GM23248 (cell line): Measurements from ENCODE around the gene PCBP3.
"Not testable (repeated sequence)": the region's sequence is repeated elsewhere in the genome, so short reads cannot be mapped to it uniquely, and the experiment has no call there.

Experiments used
- EZH2 ChIP-seq: fragments of 200-600 bp; sonication (generic); IDR thresholded peaks from 2 replicates; pipeline ENCODE4 v1.6.1; 2018; ENCODE audit warnings: antibody characterized with exemption, mild to moderate bottlenecking; ENCODE audit not compliant: insufficient read depth, poor library complexity, severe bottlenecking
- EZH2phosphoT487 ChIP-seq: fragments of 200-600 bp; sonication (generic); IDR thresholded peaks from 2 replicates; pipeline ENCODE4 v1.6.1; 2018; ENCODE audit warnings: antibody characterized with exemption, moderate library complexity, mild to moderate bottlenecking, low read depth; ENCODE audit not compliant: insufficient read depth

DNA sequence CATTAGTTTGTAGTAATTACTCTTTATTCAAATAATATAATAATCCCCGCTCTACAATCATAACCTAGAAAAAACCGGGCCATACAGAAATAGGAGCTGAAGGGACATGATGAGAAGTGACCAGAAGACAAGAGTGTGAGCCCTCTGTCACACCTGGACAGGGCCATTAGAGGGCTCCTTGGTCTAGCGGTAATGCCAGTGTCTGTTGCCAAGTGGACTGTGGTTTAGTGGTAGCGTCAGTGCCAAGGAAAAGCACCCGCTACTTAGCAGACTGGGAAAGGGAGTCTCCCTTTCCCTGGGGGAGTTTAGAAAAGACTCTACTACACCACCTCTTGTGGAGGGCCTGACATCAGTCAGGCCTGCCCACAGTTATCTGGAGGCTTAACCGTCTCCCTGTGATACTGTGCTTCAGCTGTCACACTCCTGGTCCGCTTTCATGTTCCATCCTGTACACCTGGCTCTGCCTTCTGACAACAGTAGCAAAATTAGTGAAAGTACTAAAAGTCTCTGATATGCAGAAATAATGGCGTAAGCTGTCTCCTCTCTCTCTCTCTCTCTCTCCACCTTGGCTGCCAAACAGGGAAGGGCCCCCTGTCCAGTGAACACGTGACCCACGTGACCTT is 19.2 kb downstream of the PCBP3 start:
- TF ChIP-seq EZH2, EZH2phosphoT487: not testable (repeated sequence)
